ENCODE measurements around the gene PPP2R5A. TPM values are rescaled to one million over a fixed set of nuclear protein-coding genes. Genes with fewer than 3 reads are reported as not detected.

Gene PPP2R5A
- 18.4 and 24.8 TPM in 2 replicates for total RNA-seq

GRCh38 chr1:212284744-212285684 is at the start of gene PPP2R5A:
Gene PPP2R5A (plus strand): TSS chr1:212285410. CDS start chr1:212286111, 701 bp downstream.

Small RNA genes within 50 kb of the gene (small RNA-seq; reads per million reads assigned to genes)
- gene SNORA16B (ENCODE audit: low replicate concordance), result not detected

Other genes starting within 250 kb of the PPP2R5A start
- gene INTS7, start 249.9 kb upstream of the PPP2R5A start, total RNA-seq, result 7.0 and 21.3 TPM in 2 replicates
- gene DTL, start 249.7 kb upstream of the PPP2R5A start, total RNA-seq, result 0.66 and 41.5 TPM in 2 replicates
- 9.8 and 14.3 TPM in 2 replicates for gene PACC1, start 129.5 kb downstream of the PPP2R5A start, total RNA-seq
- gene NENF, start 147.5 kb downstream of the PPP2R5A start, total RNA-seq, result 19.6 and 23.2 TPM in 2 replicates